GM23248 (cell line): ENCODE results near the gene COASY.

Source experiments
- EZH2 ChIP-seq: fragments of 200-600 bp; sonication (generic); IDR thresholded peaks from 2 replicates; pipeline ENCODE4 v1.6.1; 2018; ENCODE audit warnings: antibody characterized with exemption, mild to moderate bottlenecking; ENCODE audit not compliant: insufficient read depth, poor library complexity, severe bottlenecking
- EZH2phosphoT487 ChIP-seq: fragments of 200-600 bp; sonication (generic); IDR thresholded peaks from 2 replicates; pipeline ENCODE4 v1.6.1; 2018; ENCODE audit warnings: antibody characterized with exemption, moderate library complexity, mild to moderate bottlenecking, low read depth; ENCODE audit not compliant: insufficient read depth

GRCh38 chr17:42531455-42532354, 30.2 kb upstream of the COASY start:
- no peak for TF ChIP-seq EZH2phosphoT487
- TF ChIP-seq EZH2: no peak
